ENCODE data around the gene HAPLN3.

GRCh38 chr15:88880944-88881740 is 14.2 kb downstream of the HAPLN3 start:
- TF ChIP-seq CTCF (IDR thresholded peaks at IDR 0.05) (no peak), POLR2A (IDR thresholded peaks at IDR 0.05) (no peak)
